Measurements from ENCODE around the gene SLU7.

The SLU7 gene

GRCh38 chr5:160399402-160400353, 19.2 kb downstream of the SLU7 start, which contains the start of gene FAM200C:
Gene FAM200C (minus strand): TSS chr5:160400054. CDS start chr5:160395490, 4,564 bp downstream.
- DNase-seq, result peak; percentile 95

DNA sequence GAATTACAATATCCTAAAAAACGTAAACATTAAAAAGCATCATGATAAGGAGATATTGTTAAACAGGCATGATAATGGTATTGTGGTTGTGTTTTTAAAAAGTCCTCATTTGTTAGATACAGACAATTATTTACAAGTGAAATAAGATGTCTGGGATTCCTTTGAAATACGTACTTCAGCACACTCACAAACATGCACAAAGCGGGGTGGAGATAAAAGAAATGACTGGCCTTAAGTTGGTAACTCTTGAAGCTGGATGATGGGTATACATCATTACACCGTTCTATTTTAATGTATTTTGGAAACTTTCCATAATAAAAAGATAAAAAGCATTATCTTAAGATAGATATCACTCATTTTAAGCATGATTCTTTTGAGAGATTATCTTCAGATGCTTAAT, 20.1 kb downstream of the SLU7 start:
- no peak for DNase-seq

DNA sequence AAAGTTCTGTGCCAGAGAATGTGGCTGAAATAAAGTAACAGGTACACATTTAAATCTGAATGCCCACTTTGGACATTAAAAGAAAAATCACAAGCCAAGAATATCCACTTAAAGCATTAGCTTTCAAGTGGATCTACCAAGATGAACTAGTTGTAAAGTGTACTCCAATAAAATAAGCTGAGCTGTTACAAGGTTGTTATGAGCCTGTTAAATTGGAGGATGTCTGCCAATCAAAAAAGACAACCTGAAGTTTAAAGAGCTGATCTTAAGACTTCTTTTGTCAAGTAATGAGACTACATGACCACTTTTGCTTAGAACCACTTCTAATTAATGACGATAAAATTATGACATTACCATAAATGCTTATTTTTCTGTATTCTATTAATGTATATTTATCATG, 21.4 kb downstream of the SLU7 start:
- no peak for DNase-seq

- no peak for DNase-seq
Observed at GRCh38 chr5:160395111-160395510, 23.8 kb downstream of the SLU7 start.

- DNase-seq, result no peak
Observed at GRCh38 chr5:160390787-160391696, 27.8 kb downstream of the SLU7 start.

DNA sequence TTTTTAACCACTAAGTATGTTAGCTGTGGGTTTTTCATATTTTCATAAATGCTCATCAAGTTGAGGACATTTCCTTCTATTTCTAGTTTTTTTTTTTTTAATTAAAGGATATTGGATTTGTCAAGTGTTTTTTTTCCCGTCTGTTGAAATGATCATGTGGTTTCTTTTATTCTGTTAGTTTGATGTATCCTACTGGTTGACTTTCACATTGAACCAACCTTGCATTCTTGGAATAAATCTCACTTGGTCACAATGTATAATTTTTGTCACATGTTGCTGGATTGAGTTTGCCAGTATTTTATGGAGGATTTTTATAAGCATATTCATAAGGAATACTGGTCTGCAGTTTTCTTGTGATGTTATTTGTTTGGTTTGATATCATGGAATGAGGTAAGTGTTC, 31.4 kb downstream of the SLU7 start:
- DNase-seq, result no peak

- DNase-seq, result no peak
Observed at GRCh38 chr5:160385496-160385895, 33.4 kb downstream of the SLU7 start.

GRCh38 chr5:160384681-160385080, 34.2 kb downstream of the SLU7 start:
- no peak for DNase-seq

GRCh38 chr5:160382346-160382745, 36.5 kb downstream of the SLU7 start:
- DNase-seq, result no peak

GRCh38 chr5:160380041-160380440, 38.8 kb downstream of the SLU7 start:
- no peak for DNase-seq

DNA sequence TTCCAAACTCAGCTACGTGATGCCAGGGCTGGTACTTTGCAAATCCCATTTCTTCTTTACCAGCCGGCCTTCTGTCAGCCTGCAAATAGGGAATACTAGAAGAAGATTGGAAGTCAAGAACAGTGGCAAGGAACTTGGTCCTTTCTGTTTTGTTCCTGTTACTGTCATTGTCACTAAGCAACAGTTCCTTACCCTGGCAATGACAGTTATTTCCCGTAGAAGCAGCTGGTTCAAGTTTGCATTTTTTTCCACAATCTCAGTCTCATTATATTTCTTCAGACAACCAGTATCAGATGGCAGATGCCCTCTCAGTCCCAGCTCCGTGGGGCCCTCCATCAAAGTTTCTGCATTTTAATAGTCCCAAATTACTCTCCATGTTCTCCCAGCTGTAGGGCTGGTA, 39.4 kb downstream of the SLU7 start:
- DNase-seq, result no peak

DNA sequence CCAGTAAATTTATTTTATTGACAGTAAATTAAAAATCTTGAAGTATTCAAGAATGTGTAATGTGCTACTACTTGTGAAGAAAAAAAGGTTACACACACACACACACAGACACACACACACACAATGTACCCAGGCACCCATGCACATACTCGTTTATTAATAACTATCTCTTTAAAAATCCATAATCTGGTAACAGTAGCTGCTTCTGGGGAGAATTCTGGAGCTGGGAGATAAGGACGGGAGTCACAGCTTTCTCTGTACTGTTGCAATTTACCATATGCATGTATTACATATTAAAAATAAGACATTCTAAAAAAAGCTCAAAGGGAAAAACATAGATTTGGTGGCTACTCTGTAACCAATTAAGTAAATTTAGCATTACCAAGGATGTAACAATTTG, 40.6 kb downstream of the SLU7 start:
- DNase-seq, result no peak

DNA sequence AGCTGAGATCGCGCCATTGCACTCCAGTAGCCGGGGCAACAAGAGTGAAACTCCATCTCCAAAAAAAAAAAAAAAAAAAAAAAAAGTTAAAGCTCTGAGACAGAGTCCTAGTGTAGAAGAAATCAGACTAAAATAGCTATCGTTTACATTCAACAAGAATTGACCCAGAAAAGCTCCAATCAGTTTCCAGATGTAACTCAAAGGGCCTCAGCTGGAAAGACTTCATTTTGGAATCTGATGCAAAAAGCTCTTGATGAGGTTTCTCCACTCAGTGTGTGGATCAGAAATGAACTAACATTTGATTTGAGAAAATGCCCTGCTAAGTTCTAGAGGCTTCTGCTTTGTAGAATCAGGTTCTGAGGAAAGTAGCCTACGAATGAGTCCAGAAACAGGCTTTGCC, 41.2 kb downstream of the SLU7 start:
- no peak for DNase-seq

DNA sequence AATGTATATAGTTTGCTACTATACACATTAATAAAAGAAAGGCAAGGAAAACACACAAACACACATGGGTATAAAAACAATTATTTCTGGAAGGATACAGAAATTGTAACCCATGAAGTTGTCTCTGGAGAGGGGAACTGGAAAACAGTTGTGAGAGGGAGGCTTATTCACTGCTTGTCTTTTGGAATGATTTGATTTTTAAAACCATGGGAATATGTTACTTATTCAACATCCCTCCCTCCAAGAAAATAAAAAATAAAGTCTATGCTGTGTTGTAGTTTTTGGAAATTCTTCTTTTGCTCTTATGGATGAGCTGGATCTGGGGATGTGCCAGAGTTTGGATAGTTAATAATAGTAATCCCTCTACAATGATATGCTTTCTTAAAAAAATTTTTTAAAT, 42.5 kb downstream of the SLU7 start:
- no peak for DNase-seq

- no peak for DNase-seq
Observed at GRCh38 chr5:160375701-160376100, 43.2 kb downstream of the SLU7 start.

DNA sequence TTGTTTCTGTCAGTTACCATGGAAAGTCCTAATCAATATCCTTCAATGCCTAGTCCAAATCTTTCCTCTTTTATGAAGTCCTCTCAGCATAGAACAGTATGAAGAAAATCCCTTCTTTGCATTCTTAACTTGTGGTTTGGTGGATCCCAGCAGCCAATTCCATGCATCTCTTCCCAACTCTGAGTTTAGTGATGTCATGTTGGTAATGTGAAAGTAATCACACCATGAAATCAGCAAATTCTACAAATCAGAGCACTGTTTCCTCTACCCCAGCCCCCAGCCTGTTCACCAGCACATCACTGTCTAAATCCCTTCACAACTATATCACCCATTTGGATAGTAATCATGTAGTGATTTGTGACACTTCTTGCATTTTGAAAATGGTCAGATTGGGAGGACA, 43.7 kb downstream of the SLU7 start:
- no peak for DNase-seq

DNA sequence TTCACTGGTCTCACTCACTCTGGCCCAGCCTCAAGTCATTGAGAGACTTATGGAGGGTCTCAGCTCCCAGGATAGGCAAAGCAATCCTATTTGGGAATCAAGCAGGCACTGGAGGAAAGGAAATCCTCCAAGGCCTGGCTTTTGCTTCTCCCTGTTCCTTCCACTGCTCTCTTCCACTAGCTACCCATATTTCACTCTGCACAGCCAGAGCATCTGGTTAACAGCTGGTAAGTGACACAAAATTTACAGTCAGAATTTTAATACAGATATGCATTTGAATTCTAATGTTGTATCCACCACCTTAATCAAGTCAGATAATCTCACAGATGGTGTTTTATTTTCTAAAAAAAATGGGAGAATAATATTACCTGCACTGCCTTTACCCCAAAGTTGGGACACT, 47.6 kb downstream of the SLU7 start:
- DNase-seq, result no peak

DNA sequence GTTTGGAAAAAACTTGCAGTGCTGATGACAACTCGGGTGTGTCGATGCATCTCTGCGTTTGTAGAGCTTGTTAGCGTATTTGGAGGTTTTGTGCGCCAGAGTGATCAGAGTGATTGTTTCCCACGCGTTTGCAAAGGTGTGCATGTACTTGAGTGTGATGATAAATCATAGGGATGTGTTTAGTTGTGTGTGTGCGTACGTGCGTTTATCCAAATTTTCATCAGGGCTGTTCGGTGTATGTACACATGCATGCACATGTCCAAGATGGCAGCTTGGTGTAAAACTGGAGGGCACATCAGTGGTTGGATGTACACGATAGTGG, 48.2 kb downstream of the SLU7 start:
- DNase-seq, result no peak

DNA sequence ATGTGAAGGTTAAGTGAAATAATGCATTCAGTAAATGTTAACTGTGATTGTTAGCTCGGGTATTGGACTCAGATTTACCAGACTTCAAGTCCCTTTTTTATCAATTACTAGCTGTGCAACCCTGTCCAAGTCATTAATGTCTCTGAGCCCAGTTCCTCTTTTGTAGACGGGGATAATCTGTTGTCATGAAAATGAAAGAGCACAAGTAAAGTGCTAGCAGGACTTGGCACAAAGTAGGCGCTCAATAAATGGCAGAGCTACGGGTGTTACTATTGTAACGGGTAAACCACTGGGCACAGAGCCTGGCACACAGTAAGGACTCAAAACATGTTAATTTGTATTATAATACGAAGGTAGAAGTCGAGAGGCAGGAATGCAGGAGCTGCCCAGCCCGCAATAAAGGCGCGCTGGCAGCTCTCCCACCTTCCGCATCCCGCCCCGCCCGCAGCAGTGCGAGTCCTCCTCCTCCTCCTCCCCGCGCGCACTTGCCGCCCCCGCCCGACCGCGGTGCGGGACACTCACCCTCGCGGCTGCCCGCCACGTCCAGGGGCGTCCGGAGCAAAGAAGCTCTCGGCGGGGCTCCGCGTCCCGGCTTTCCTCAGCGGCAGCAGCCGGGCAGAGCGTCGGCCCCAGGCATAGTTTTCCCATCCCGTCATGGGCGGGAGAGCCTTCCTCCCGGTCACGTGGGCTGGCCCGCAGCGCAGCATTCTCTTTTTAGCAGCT, 48.7 kb downstream of the SLU7 start, which contains the start of gene C1QTNF2:
Gene C1QTNF2, minus strand, starts transcription at position 637 of the 723 bp plus-strand sequence. CDS start 15,615 bp downstream, outside the sequence.
- peak; percentile 88 for DNase-seq

GRCh38 chr5:160367885-160368284, 51.0 kb downstream of the SLU7 start:
- DNase-seq, result no peak

DNA sequence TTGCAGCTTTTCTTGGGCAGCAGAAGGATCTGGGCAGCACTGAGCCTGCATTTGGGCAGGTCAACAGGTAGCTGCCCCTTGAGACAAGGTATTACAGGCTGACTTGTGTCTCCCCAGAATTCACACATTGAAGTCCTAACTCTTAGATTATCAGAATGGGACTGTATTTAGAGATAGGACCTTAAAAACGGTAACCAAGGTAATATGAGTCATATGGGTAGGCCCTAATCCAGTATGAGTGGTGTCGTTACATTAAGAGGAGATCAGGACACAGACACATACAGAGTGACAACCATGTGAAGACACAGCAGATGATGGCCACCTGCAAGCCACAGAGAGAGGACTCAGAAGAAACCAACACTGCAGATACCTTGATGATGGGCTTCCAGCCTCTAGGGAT, 51.6 kb downstream of the SLU7 start:
- no peak for DNase-seq

DNA sequence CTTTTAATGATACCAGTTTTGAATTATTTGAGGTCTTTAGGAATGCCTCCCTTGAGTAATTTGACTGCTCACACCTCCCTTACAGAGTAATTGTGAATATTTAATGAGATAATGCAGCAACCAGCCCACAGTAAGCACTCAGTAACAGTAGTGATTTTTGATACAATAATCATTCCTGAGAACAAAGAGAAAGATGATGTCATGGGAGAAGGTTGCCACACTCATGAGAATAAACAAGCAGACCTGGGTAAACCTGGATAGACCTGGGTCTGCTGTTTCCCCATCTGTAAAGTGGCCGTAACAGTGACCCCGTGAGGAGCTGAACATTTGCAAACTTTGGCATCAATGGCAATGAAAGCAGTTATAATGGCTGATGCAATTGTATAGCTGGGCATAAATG, 52.7 kb downstream of the SLU7 start:
- DNase-seq, result no peak
